Fibroblast of villous mesenchyme (primary cell): ENCODE data around the gene ATF7IP2. TPM values are rescaled to one million over a fixed set of nuclear protein-coding genes. Genes with fewer than 3 reads are reported as not detected.

Experiments
- DNase-seq: peaks from one replicate; pipeline ENCODE4 v3.0.0-alpha.2; 2010; ENCODE audit warnings: low read depth
- H3K4me3 ChIP-seq: 2 replicates; pipeline ENCODE4 v1.5.1; 2011; ENCODE audit warnings: low read depth, mild to moderate bottlenecking, low read length
- total RNA-seq: library from RNA; depleted of rRNA; stranded (reverse); fragments of >200 nt; gene quantifications from 2 replicates; pipeline ENCODE4 v1.2.3, GENCODE V29; 2012
- TF ChIP-seq, protein P1 (sequence below): IDR thresholded peaks from 2 replicates; pipeline ENCODE4 v1.5.1; 2012; ENCODE audit warnings: low read depth, mild to moderate bottlenecking, low read length; ENCODE audit not compliant: insufficient read depth

ATF7IP2 gene
- total RNA-seq, 1 donor: 6.5 TPM

DNA sequence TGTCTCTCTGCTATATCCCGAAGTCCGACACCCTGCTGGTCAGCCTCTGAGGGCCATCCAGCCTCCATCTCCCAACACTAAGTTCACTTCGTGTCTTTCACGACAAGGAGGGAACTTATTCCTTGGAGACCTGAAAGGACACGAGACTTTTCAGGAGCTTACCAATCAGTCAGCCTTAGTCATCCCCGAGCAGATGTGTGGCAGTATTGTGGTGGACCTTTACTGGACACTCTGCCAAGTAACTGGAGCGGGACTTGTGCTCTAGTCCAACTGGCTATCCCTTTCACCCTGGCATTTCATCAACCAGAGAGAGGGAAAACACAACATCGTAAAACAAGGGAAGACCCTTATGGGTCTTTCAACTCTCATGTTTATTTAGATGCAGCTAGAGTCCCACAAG lies 107.4 kb downstream of the ATF7IP2 start:
- no peak overlapping the region for H3K4me3 ChIP-seq
- TF ChIP-seq, protein P1, sequence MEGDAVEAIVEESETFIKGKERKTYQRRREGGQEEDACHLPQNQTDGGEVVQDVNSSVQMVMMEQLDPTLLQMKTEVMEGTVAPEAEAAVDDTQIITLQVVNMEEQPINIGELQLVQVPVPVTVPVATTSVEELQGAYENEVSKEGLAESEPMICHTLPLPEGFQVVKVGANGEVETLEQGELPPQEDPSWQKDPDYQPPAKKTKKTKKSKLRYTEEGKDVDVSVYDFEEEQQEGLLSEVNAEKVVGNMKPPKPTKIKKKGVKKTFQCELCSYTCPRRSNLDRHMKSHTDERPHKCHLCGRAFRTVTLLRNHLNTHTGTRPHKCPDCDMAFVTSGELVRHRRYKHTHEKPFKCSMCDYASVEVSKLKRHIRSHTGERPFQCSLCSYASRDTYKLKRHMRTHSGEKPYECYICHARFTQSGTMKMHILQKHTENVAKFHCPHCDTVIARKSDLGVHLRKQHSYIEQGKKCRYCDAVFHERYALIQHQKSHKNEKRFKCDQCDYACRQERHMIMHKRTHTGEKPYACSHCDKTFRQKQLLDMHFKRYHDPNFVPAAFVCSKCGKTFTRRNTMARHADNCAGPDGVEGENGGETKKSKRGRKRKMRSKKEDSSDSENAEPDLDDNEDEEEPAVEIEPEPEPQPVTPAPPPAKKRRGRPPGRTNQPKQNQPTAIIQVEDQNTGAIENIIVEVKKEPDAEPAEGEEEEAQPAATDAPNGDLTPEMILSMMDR: no peak
- no peak for DNase-seq

DNA sequence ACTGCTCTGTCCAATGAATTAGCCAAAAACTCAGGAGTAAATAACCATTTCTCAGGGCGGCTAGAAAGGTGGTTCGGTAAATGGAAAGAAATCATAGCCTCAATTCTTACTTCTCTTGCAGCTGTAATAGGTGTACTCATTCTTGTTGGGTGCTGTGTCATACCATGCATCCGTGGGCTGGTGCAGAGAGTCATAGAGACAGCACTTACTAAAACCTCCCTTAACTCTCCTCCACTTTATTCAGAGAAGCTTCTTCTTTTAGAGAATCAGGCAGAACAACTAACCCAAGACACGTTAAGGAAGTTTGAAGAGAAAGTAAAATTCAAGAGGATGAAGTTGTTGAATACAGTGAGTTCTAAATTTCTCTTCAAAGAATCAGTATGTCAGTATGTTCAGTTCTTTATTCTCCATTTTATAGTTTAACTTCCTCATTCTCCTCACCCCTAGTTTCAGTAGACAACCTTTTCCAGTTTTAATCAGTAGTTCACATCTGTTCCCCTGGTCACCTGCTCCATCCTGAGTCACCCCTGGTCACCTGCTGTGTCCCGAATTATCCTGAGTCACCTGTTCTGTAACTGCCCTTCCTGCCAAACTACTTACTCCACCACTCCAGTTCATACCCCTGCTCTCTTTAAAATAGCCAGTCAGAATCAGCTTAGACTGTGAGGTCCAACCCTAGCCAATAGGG lies 108.6 kb downstream of the ATF7IP2 start:
- H3K4me3 ChIP-seq: no peak overlapping the region
- TF ChIP-seq, protein P1: no peak

DNA sequence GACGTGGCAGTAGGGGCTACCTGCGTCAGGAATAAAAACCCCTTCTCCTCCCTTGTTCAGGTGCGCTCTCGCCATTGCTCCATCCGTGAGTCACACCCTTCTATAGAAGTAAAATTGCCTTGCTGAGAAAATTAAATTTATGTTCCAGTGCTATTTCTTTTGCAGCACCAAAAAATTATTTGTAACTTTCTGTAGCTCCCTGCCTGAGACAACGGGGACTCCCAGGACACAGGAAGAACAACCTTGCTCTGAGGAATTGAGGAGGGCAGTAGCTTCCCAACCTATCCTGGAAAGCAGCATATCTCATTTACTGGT lies 109.1 kb downstream of the ATF7IP2 start:
- DNase-seq: no peak
- H3K4me3 ChIP-seq: no peak overlapping the region
- TF ChIP-seq, protein P1: no peak

More for the DNA sequence above, 108.6 kb downstream of the ATF7IP2 start:
- DNase-seq: no peak

DNA sequence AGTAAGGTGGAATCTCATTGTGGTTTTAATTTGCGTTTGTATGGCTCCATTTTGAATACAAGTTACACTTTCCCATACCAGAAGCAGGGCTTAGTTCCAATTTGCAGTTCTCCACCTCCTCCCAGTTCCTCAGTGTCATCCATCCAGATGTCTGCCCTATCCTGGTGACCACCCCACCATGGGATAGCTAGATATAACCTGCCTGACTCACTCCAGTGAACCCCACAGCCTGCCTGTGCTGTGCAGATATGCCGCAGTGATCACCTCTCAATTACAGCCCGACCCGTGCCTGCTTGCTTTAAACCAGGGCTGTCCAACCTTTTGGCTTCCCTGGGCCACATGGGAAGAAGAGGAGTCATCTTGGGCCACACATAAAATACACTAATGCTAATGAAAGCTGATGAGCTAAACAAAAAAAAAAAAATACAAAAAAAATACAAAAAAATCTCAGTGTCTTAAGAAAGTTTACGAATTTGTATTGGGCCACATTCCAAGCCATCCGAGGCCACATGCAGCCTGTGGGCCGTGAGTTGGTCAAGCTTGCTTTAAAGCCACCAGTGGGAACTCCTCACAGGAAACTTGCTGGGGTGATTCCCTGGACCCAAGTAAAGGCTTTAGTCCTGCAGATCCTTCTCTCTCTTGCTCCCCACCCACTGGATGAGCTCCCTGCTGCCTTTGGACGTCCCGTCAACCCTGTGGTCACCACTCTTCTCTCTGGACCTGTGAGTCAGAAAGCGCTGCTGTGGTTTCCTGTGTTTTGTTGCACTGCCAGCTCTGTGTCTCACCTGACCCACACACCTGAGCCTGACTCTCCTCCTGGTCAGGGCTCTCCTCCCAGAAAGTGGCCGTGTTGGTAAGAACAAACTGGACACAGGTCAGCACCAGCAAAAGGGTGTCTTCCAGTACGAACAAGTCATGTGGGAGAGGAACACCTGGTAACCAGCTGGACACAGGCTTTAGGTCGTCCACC lies 111.6 kb downstream of the ATF7IP2 start:
- no peak for DNase-seq
- TF ChIP-seq, protein P1: no peak
- H3K4me3 ChIP-seq: no peak overlapping the region

DNA sequence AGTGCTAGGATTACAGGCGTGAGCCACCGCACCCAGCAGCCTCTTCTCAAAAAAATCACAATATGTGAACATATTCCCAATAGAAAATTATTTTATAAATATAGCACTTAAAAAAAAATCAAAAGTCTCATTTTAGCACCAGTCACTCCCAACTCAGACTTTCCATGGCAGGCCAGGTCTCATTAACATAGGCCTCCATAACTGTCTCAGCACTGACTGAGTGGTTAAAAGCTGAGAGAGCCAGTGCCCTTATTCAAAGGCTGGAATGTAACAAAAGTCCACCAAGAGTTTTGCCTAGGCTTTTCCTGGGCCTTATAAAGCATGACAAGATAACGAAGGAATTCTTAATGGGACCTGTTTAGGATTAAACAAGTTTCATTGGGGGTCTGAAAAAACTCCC lies 114.7 kb downstream of the ATF7IP2 start:
- no peak overlapping the region for H3K4me3 ChIP-seq
- no peak for DNase-seq
- TF ChIP-seq, protein P1: no peak

DNA sequence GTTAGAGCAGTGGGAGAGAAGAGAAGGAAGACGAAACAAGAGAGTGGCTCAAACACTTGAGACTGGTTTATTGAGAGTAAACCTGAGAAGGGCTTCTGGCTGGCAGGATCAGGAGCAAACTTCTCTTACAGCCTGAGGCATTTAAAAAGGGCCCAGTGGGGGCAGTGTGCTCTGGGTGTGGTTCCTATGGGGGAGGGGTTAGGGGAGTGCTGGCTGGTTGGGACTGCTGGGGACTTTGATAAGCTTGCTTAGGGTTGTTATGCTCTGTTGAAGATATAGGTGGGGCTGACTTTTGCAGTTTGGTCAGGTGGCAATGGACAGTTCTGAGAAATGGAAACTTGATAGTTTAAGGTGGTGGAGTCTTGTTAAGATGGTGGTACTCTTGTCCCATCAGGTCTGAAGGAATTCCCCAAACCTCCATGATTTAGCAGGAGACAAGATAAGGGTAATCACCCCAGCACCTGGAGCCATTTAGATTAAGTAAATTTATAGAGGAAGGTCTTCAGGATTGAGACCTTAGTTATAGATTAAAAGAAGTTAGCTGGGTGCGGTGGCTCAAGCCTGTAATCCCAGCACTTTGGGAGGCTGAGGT lies 115.3 kb downstream of the ATF7IP2 start:
- no peak for DNase-seq
- TF ChIP-seq, protein P1: no peak

More for the DNA sequence above, 115.3 kb downstream of the ATF7IP2 start:
- no peak overlapping the region for H3K4me3 ChIP-seq
